GM19467 (cell line): Measurements from ENCODE around the gene DNAJB9.

ENCODE experiments used
- ATAC-seq: cut with Tn5 transposase; IDR thresholded peaks from one replicate; pipeline ENCODE4 v1.9.1; 2021; ENCODE audit warnings: mild to moderate bottlenecking, moderate library complexity; ENCODE audit not compliant: unreplicated experiment

The DNAJB9 gene

DNA sequence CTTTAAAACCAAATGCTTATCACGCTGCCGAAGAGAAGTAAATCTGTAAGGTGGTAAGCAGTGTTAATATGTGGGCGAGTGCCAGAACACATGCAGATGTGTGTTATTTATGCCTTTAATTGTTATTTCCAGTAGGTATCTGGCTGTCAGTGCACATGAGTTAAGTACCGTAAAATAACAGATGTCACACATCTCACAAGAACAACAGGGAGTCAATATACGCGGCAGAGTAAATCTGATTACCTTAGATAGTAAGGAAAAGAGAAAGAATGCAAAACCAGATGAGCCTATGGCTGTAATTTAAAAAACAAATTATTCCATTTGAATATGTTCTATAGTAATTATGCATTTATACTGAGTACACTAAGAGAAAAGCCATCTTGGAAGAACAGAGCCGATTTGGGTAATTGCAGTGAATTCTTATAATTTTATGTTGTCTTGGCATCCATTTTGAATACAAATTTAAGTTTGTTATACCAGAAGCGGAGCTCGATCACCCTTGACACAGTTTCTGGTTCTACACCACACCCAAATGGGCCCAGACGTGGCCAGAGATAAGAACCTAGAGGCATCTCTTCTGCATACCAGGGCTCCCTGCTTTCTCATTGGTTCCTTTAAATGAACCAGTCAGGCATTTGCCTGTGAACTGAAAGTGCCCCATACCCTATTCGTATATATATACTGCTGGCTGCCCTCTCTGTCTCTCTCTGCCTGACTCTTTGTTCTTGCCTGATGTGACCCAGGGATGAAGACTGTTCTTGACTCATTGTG is 34.8 kb downstream of the DNAJB9 start:
- ATAC-seq = no peak

DNA sequence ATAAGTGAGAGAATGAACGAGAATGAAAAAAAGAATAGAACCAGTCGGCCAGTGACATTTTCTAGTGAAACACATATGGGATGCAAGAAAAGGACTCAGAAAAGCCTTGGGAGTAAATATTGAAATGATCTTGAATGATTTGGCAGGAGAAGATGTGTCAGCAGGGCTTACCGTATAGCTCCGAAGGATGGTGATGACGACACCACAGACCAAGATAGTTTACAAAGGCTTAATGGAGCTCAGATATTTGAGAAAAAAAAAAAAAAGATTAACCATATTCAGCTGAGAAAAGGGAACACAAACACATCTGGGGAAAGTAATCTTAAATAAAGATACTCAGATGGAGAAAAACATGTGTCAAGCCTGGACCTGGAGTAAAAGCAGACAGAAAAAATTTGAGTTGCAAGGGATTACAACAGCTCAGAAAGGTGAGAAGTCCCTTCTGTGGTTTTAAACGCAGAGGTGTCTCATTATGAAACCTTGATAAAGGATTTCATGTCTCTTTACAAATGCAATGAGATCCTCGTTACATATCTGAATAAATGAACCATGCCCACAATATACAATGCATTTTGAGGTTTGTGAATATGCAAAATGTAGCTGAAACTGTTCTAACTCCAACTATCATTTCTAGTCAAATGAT is 36.0 kb downstream of the DNAJB9 start:
- no peak for ATAC-seq

DNA sequence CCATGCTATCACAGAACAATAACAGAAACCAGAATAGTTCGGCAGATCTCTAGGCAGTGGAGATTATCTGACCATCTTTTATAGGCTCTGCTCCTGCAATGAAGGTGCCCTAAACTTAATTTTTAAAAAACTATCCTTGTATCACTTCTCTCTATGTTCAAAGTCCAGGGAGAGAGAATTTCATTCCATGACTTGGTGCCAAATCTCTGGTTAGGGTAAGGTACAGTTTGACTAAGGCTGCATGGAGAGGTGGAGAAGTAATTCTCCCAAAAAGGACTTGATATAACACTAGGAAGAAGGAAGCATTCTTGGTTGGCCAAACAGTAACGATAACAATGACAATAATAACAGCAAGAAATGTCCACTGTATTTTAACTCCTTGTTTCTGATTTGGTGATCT is 40.0 kb downstream of the DNAJB9 start:
- no peak for ATAC-seq

DNA sequence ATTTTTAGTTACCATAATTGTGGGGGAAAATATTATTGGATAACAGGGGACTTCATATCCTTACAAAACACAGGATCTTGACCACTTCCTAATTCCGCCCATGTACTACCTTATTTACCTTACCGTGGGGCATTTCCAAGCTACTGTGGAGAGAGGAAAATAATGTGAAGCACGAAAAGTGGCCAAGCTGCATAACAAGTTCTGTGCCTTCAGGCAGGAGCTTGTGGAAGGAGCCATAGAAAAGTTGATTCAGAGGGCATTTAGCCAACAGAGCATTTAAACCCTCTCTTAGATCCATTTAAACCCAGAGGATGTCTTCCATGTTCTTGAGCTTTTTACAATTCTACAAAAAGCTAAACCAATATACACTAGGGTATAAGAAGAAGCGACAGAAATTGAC is 41.6 kb downstream of the DNAJB9 start:
- no peak for ATAC-seq

DNA sequence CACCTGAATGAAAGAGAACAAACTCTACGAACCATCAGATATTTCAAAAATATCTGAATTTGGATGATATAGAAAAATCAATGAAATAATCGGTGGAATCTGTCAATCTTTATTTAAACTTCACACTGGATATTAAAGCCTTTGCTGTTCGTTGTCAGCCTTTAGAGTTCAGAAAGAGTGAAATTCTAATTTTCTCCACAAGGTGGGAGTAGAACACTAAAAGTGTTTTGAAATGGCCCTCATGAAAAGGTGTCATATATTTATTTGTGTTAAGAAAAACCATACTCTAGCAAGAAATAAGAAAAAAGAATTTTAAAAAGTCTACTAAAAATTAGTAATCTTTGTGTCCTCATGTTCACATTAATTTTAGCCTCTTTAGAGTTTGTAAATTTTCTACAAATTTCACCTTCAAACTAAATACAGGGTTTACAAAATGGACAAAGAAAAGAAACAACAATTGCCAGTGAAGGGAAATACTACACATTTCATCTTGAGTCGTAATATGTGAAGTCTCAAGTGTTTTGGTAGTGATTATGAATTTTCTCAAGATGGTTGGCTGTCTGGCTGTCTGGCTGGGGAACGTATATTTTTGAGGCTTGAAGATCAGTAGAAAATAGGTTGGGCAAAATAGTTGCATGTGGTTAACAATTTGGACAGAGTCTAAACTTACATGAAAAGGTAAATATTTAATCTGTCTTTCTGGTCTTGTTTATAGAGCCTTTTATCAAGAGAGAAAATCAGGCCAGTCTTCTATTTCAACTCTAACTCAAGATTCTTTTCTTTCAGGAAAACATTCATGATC is 43.7 kb downstream of the DNAJB9 start:
- peak; percentile 78 for ATAC-seq

DNA sequence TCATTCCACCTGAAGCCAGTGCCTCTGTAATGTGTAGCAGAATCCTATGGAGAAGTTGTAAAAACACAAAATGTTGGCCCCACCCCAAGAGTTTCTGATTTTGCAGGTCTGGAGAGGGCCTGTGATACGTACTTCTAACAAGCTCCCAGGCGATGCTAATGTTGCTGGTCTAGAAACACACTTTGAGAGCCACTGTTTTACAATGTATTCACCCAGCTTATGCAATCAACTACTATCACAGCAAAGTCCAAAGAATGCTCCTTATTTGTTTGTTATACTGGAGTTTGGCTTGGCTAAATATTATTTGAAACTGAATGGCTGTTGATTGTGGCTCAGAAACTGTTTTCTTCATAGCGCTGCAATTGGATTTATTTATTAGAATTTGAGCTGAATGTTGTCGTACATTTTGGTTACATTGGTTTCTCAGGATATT is 44.3 kb downstream of the DNAJB9 start:
- ATAC-seq = no peak

DNA sequence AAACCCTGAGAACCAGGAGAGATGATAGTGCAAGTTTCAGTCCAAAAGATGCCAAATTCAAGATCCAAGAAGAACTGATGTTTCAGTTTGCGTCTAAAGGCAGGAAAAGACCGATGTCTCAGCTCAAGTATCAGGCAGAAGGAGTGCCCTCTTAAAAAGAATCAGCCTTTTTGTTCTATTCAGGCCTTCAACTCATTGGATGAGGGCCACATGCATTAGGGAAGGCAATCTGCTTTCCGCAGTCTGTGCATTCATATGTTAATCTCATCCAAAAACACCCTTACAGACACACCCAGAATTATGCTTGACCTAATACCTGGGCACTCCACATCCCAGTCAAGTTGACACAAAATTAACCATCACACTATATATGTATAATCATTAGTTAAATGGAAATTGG is 45.2 kb downstream of the DNAJB9 start:
- no peak for ATAC-seq

DNA sequence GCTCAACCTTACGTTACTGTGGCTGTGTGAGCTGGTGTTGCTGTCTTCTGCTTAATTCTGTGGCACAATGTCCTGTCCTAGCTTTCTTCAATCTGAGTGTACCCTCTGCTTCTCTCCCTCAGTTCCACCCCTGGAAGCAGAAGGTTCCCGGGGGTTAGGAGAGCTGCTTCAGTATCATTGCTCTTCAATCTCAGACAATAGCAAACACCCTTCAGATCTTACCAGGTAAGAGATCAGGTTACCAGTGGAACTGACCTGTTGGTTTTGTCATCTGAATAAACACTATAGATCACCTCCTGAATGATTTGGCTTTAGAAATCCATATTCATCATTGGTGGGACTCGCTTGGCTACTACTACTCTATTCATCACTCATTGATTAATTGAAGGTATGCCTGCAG is 48.4 kb downstream of the DNAJB9 start:
- no peak for ATAC-seq

DNA sequence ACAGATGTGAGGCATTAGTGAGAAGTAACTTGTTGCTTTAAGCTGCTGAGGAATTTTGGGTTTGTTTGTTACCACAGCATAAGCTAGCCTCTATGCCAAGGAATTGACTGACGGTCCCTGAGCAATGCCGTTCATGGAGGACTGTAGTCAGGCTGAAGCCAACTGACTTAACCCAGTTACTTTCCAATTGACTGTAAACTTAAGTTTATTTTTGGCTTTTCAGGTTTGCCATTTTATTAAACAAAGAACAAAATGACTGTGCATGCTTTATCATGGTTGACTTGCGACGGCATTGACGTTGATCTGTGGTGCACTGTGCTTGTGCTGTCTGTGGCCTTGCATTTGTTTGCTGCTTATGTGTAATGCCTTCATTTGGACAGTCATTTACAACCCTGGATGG is 53.5 kb downstream of the DNAJB9 start:
- ATAC-seq = no peak
